Umbilical cord (tissue), 2 donors: ENCODE results near the gene KLHL14. TPM values are rescaled to one million over a fixed set of nuclear protein-coding genes. Genes with fewer than 3 reads are reported as not detected.
"Not testable (repeated sequence)": the region's sequence is repeated elsewhere in the genome, so short reads cannot be mapped to it uniquely, and the experiment has no call there.

Experiments
- DNase-seq: peaks from one replicate; pipeline ENCODE4 v3.0.0-alpha.2; 2015; ENCODE audit warnings: low spot score
- total RNA-seq: library from RNA; depleted of rRNA; stranded (reverse); fragments of >200 nt; gene quantifications from one replicate; pipeline ENCODE4 v1.2.3, GENCODE V29; 2014; ENCODE audit warnings: low replicate concordance; ENCODE audit not compliant: insufficient read depth

KLHL14 gene
- total RNA-seq, 1 donor from 2014 or later, result 5.1 TPM

- DNase-seq, result no peak
These were observed 50.5 kb downstream of the KLHL14 start for GRCh38 chr18:32722279-32722678.

GRCh38 chr18:32717126-32717525 is 55.7 kb downstream of the KLHL14 start:
- DNase-seq, result no peak

GRCh38 chr18:32714571-32715148 is 58.2 kb downstream of the KLHL14 start:
- DNase-seq, result peak; percentile 83

GRCh38 chr18:32712860-32713259 is 60.0 kb downstream of the KLHL14 start:
- no peak for DNase-seq

GRCh38 chr18:32711862-32712261 is 61.0 kb downstream of the KLHL14 start:
- no peak for DNase-seq

- DNase-seq, result no peak
These were observed 65.2 kb downstream of the KLHL14 start for GRCh38 chr18:32707586-32707985.

- no peak for DNase-seq
These were observed 65.7 kb downstream of the KLHL14 start for GRCh38 chr18:32707147-32707546.

- DNase-seq, result peak; percentile 87
These were observed 71.5 kb downstream of the KLHL14 start for GRCh38 chr18:32701313-32701712.

GRCh38 chr18:32698153-32698552 is 74.7 kb downstream of the KLHL14 start:
- no peak for DNase-seq

GRCh38 chr18:32696376-32696775 is 76.4 kb downstream of the KLHL14 start:
- no peak for DNase-seq

GRCh38 chr18:32695534-32695933 is 77.3 kb downstream of the KLHL14 start:
- no peak for DNase-seq

GRCh38 chr18:32688821-32689220 is 84.0 kb downstream of the KLHL14 start:
- no peak for DNase-seq

- DNase-seq, result no peak
These were observed 87.9 kb downstream of the KLHL14 start for GRCh38 chr18:32684940-32685339.

- no peak for DNase-seq
These were observed 88.7 kb downstream of the KLHL14 start for GRCh38 chr18:32684096-32684495.

- DNase-seq, result no peak
These were observed 89.8 kb downstream of the KLHL14 start for GRCh38 chr18:32683044-32683443.

GRCh38 chr18:32677578-32677977 is 95.2 kb downstream of the KLHL14 start:
- no peak for DNase-seq

- DNase-seq, result no peak
These were observed 98.3 kb downstream of the KLHL14 start for GRCh38 chr18:32674491-32674890.

GRCh38 chr18:32672398-32672797 is 100.4 kb downstream of the KLHL14 start:
- DNase-seq, result no peak

- no peak for DNase-seq
These were observed 102.1 kb downstream of the KLHL14 start for GRCh38 chr18:32670727-32671126.

GRCh38 chr18:32669549-32670165 is 103.2 kb downstream of the KLHL14 start:
- DNase-seq, result no peak

GRCh38 chr18:32668956-32669355 is 103.9 kb downstream of the KLHL14 start:
- DNase-seq, result no peak

- peak; percentile 5 for DNase-seq
These were observed 111.1 kb downstream of the KLHL14 start for GRCh38 chr18:32661486-32662299.

- DNase-seq, result not testable (repeated sequence)
These were observed 118.3 kb downstream of the KLHL14 start for GRCh38 chr18:32654507-32654906.
